H9 (cell line): ENCODE data around the gene BTLA. TPM values are rescaled to one million over a fixed set of nuclear protein-coding genes. Genes with fewer than 3 reads are reported as not detected.

ENCODE experiments used
- DNase-seq: peaks from one replicate; pipeline ENCODE4 v3.0.0-alpha.2; 2017
- H2AFZ ChIP-seq: one replicate; pipeline ENCODE4 v1.6.1; 2013; ENCODE audit warnings: mild to moderate bottlenecking, low read length, control low read depth, moderate library complexity
- H2AK5ac ChIP-seq: 2 replicates; pipeline ENCODE4 v1.6.1; 2013; ENCODE audit warnings: low read length, control low read depth, mixed read lengths; ENCODE audit not compliant: insufficient read length
- H2BK120ac ChIP-seq: one replicate; pipeline ENCODE4 v1.6.1; 2013; ENCODE audit warnings: low read depth, mild to moderate bottlenecking, low read length, control low read depth, inconsistent platforms; ENCODE audit not compliant: poor library complexity, severe bottlenecking
- H2BK12ac ChIP-seq: 2 replicates; pipeline ENCODE4 v1.6.1; 2013; ENCODE audit warnings: low read length, control low read depth, mixed read lengths, low read depth; ENCODE audit not compliant: insufficient read length
- H2BK15ac ChIP-seq: 2 replicates; pipeline ENCODE4 v1.6.1; 2013; ENCODE audit warnings: low read depth, low read length, control low read depth
- H2BK20ac ChIP-seq: one replicate; pipeline ENCODE4 v1.6.1; 2013; ENCODE audit warnings: low read depth, mild to moderate bottlenecking, low read length, control low read depth, inconsistent platforms; ENCODE audit not compliant: poor library complexity, severe bottlenecking
- H2BK5ac ChIP-seq: 2 replicates; pipeline ENCODE4 v1.6.1; 2013; ENCODE audit warnings: low read length, control low read depth, mixed read lengths; ENCODE audit not compliant: insufficient read length
- H3K14ac ChIP-seq: 2 replicates; pipeline ENCODE4 v1.6.1; 2013; ENCODE audit warnings: low read length, control low read depth; ENCODE audit not compliant: insufficient read depth
- H3K18ac ChIP-seq: 2 replicates; pipeline ENCODE4 v1.6.1; 2013; ENCODE audit warnings: low read depth, mild to moderate bottlenecking, mixed read lengths, low read length, control low read depth; ENCODE audit not compliant: insufficient read length
- H3K23ac ChIP-seq: 2 replicates; pipeline ENCODE4 v1.6.1; 2013; ENCODE audit warnings: low read length, control low read depth, mixed read lengths, low read depth; ENCODE audit not compliant: insufficient read length
- H3K23me2 ChIP-seq: 2 replicates; pipeline ENCODE4 v1.6.1; 2013; ENCODE audit warnings: low read depth, mild to moderate bottlenecking, mixed read lengths, low read length, control low read depth; ENCODE audit not compliant: insufficient read length, poor library complexity, severe bottlenecking
- H3K27ac ChIP-seq: 2 replicates; pipeline ENCODE4 v1.5.1; 2013; ENCODE audit warnings: low read length, control low read depth, mixed read lengths, low read depth; ENCODE audit not compliant: insufficient read length
- H3K27me3 ChIP-seq: 2 replicates; pipeline ENCODE4 v1.6.1; 2013; ENCODE audit warnings: low read length, control low read depth, inconsistent platforms; ENCODE audit not compliant: insufficient read depth
- H3K4ac ChIP-seq: 2 replicates; pipeline ENCODE4 v1.6.1; 2013; ENCODE audit warnings: low read depth, mild to moderate bottlenecking, control low read depth, inconsistent platforms, low read length, moderate library complexity
- H3K4me1 ChIP-seq: 2 replicates; pipeline ENCODE4 v1.6.1; 2013; ENCODE audit warnings: low read length, control low read depth, inconsistent platforms; ENCODE audit not compliant: insufficient read depth
- H3K4me2 ChIP-seq: 2 replicates; pipeline ENCODE4 v1.6.1; 2013; ENCODE audit warnings: low read length, control low read depth, mixed read lengths; ENCODE audit not compliant: insufficient read length, insufficient read depth
- H3K56ac ChIP-seq: 2 replicates; pipeline ENCODE4 v1.6.1; 2013; ENCODE audit warnings: low read depth, mild to moderate bottlenecking, mixed read lengths, low read length, control low read depth; ENCODE audit not compliant: insufficient read length
- H3K79me1 ChIP-seq: 2 replicates; pipeline ENCODE4 v1.6.1; 2013; ENCODE audit warnings: low read depth, mild to moderate bottlenecking, moderate library complexity, low read length, control low read depth, inconsistent platforms; ENCODE audit not compliant: insufficient read depth, poor library complexity, severe bottlenecking
- H3K79me2 ChIP-seq: 2 replicates; pipeline ENCODE4 v1.6.1; 2013; ENCODE audit warnings: low read length, control low read depth, inconsistent platforms; ENCODE audit not compliant: insufficient read depth
- H3K9ac ChIP-seq: 2 replicates; pipeline ENCODE4 v1.6.1; 2013; ENCODE audit warnings: low read length, control low read depth, mixed read lengths; ENCODE audit not compliant: insufficient read length; ENCODE audit errors: extremely low read depth
- H3K9me3 ChIP-seq: one replicate; pipeline ENCODE4 v1.6.1; 2013; ENCODE audit warnings: low read depth, low read length, inconsistent platforms; ENCODE audit not compliant: control insufficient read depth
- H3T11ph ChIP-seq: one replicate; pipeline ENCODE4 v1.6.1; 2013; ENCODE audit warnings: mild to moderate bottlenecking, low read length, control low read depth, inconsistent platforms
- H4K20me1 ChIP-seq: one replicate; pipeline ENCODE4 v1.6.1; 2013; ENCODE audit not compliant: control insufficient read depth, insufficient read length, insufficient read depth
- H4K5ac ChIP-seq: 2 replicates; pipeline ENCODE4 v1.6.1; 2013; ENCODE audit warnings: low read depth, mild to moderate bottlenecking, mixed read lengths, low read length, control low read depth; ENCODE audit not compliant: insufficient read length
- H4K8ac ChIP-seq: replicated peaks from 2 replicates; pipeline ENCODE4 v1.6.1; 2013; ENCODE audit warnings: low read length, control low read depth, mixed read lengths, low read depth; ENCODE audit not compliant: insufficient read length
- H4K91ac ChIP-seq: 2 replicates; pipeline ENCODE4 v1.6.1; 2013; ENCODE audit warnings: low read depth, mild to moderate bottlenecking, moderate library complexity, mixed read lengths, low read length, control low read depth; ENCODE audit not compliant: insufficient read length
- H3K27ac Mint-ChIP-seq, 3 experiments: 2 replicates in 2 of 3; 3 replicates in 1 of 3; pipeline ENCODE4 v1.8.0; 2020 to 2021; ENCODE audit warnings: mixed read lengths in 3 of 3, mild to moderate bottlenecking in 1 of 3, moderate library complexity in 1 of 3
- H3K27me3 Mint-ChIP-seq: 2 replicates; pipeline ENCODE4 v1.8.0; 2021; ENCODE audit warnings: low read depth, mild to moderate bottlenecking, moderate library complexity, mixed read lengths
- H3K36me3 Mint-ChIP-seq, 3 experiments: 2 replicates in 2 of 3; 3 replicates in 1 of 3; pipeline ENCODE4 v1.8.0; 2020 to 2021; ENCODE audit warnings: low read depth in 3 of 3, mixed read lengths in 3 of 3; ENCODE audit not compliant: insufficient read depth in 1 of 3
- H3K4me1 Mint-ChIP-seq, 2 experiments: 2 replicates each; pipeline ENCODE4 v1.8.0; 2020; ENCODE audit warnings: mixed read lengths in 2 of 2
- H3K4me3 Mint-ChIP-seq, 2 experiments: 2 replicates in 1 of 2; 3 replicates in 1 of 2; pipeline ENCODE4 v1.8.0; 2020 to 2021; ENCODE audit warnings: mild to moderate bottlenecking in 2 of 2, mixed read lengths in 2 of 2, moderate library complexity in 1 of 2
- H3K9me3 Mint-ChIP-seq, 2 experiments: 2 replicates in 1 of 2; 3 replicates in 1 of 2; pipeline ENCODE4 v1.8.0; 2020; ENCODE audit warnings: mild to moderate bottlenecking in 2 of 2, mixed read lengths in 2 of 2, moderate library complexity in 1 of 2
- CTCF ChIP-seq: fragments of 200-600 bp; sonication (generic); conservative IDR thresholded peaks from 3 replicates; pipeline ENCODE4 v1.8.0; 2021; ENCODE audit warnings: antibody characterized with exemption, mild to moderate bottlenecking
- WGBS: extraction: QIAGEN DNeasy Blood & Tissue Kit; methylation state at CpG from one replicate; pipeline ENCODE4 v1.1.7; 2013; ENCODE audit warnings: missing lambda C conversion rate, low lambda C conversion rate, mixed read lengths; ENCODE audit not compliant: insufficient read length; ENCODE audit errors: extremely low coverage; 5-methylcytosine and 5-hydroxymethylcytosine counted together
- total RNA-seq: library from RNA; stranded (reverse); gene quantifications from 2 replicates; pipeline ENCODE4 v1.2.1, GENCODE V29; 2021

BTLA gene
- total RNA-seq, 1 experiment from 2014 or later, result not detected

GRCh38 chr3:112464264-112464663, 35.0 kb downstream of the BTLA start:
- H3K36me3 Mint-ChIP-seq, result no peaks in the 10 kb centered on the region
- H4K8ac ChIP-seq, result no peak overlapping the region
- no CpG with 5 or more reads among the region's 2 CpGs for WGBS
- H3K4me3 Mint-ChIP-seq, result no peak overlapping the region
- H3K27me3 ChIP-seq, result no peaks in the 10 kb centered on the region
- peaks cover 4% of the 10 kb centered on the region; the same call in 1 of the 2 replicates for H3K4me1 ChIP-seq
- no peak overlapping the region for H2AK5ac ChIP-seq
- TF ChIP-seq CTCF, result no peak
- H3K27me3 Mint-ChIP-seq, result no peaks in the 10 kb centered on the region
- H3K27ac Mint-ChIP-seq, result no peak overlapping the region
- H4K5ac ChIP-seq, result no peak overlapping the region
- H3K4ac ChIP-seq, result no peak overlapping the region
- no peak overlapping the region for H2BK120ac ChIP-seq
- no peak overlapping the region for H3K23ac ChIP-seq
- no peaks in the 10 kb centered on the region for H3K23me2 ChIP-seq
- no peak overlapping the region for H3K4me2 ChIP-seq
- H3K9me3 ChIP-seq, result no peaks in the 10 kb centered on the region
- no peak overlapping the region for H2BK15ac ChIP-seq
- H3K56ac ChIP-seq, result no peak overlapping the region
- no peak overlapping the region for H4K91ac ChIP-seq
- no peak overlapping the region for H2BK5ac ChIP-seq
- H3K79me2 ChIP-seq, result no peaks in the 10 kb centered on the region
- H3K18ac ChIP-seq, result no peak overlapping the region
- H4K20me1 ChIP-seq, result no peaks in the 10 kb centered on the region
- no peak overlapping the region for H2AFZ ChIP-seq
- H3K27ac ChIP-seq, result no peak overlapping the region
- H3T11ph ChIP-seq, result no peak overlapping the region
- H2BK12ac ChIP-seq, result no peak overlapping the region
- H3K9me3 Mint-ChIP-seq, result no peaks in the 10 kb centered on the region
- peaks cover 10 to 16% of the 10 kb centered on the region in 2 experiments for H3K4me1 Mint-ChIP-seq
- H3K14ac ChIP-seq, result no peak overlapping the region
- H3K9ac ChIP-seq, result no peak overlapping the region
- DNase-seq, result no peak
- no peak overlapping the region for H2BK20ac ChIP-seq
- H3K79me1 ChIP-seq, result no peaks in the 10 kb centered on the region
